Measurements from ENCODE around the gene INHBB. TPM values are rescaled to one million over a fixed set of nuclear protein-coding genes. Genes with fewer than 3 reads are reported as not detected.

The INHBB gene
- 1 to 10 TPM in 9 of 10 donors, under 1 TPM in 1; 0.89 to 9.2 (median 2.5) TPM for total RNA-seq
- 1 to 10 TPM; 3.6 to 5.9 TPM for polyA plus RNA-seq
- long read RNA-seq, donor 1, result 0 reads
- long read RNA-seq, donor 2, result 0 reads
- long read RNA-seq, donor 3, result 0 reads

DNA sequence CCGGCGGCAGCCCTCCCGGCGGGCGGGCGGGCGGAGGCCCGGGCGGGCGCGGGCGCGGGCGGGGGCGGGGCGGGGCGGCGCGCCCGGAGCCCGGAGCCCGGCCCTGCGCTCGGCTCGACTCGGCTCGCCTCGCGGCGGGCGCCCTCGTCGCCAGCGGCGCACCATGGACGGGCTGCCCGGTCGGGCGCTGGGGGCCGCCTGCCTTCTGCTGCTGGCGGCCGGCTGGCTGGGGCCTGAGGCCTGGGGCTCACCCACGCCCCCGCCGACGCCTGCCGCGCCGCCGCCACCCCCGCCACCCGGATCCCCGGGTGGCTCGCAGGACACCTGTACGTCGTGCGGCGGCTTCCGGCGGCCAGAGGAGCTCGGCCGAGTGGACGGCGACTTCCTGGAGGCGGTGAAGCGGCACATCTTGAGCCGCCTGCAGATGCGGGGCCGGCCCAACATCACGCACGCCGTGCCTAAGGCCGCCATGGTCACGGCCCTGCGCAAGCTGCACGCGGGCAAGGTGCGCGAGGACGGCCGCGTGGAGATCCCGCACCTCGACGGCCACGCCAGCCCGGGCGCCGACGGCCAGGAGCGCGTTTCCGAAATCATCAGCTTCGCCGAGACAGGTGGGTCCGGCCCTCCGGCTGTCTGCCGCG lies at the start of gene INHBB:
TSS of gene INHBB (plus strand) at position 111 of the 641 bp plus-strand sequence. CDS start at position 164, 53 bp downstream.
- Histone ChIP-seq H3K27me3 (peaks cover 12 to 88% (median 66%) of the 10 kb centered on the region in 7 donors), H3K4me3 (peak within 1 kb of the TSS; percentile 25 to 63 (median 52)), H3K4me1 (peaks cover 13 to 45% (median 36%) of the 10 kb centered on the region in 9 donors), H3K36me3 (no peaks in the 10 kb centered on the region), H3K9me3 (no peaks in the 10 kb centered on the region), H3K27ac (peak within 1 kb of the TSS in 5 of 10 donors; percentile 13 to 83 (median 56))
- intact Hi-C loops (cut with DNase I), result loop anchor here in 5 of 10 donors (5.0 to 10.0 kb wide), 7 partner anchors 156 to 739 kb away; no protein-coding TSS in a partner anchor
- no peak for ATAC-seq
- 2% methylated on average over 50 to 83 of the region's 99 CpGs for WGBS, 2 donors
- TF ChIP-seq, protein P1, sequence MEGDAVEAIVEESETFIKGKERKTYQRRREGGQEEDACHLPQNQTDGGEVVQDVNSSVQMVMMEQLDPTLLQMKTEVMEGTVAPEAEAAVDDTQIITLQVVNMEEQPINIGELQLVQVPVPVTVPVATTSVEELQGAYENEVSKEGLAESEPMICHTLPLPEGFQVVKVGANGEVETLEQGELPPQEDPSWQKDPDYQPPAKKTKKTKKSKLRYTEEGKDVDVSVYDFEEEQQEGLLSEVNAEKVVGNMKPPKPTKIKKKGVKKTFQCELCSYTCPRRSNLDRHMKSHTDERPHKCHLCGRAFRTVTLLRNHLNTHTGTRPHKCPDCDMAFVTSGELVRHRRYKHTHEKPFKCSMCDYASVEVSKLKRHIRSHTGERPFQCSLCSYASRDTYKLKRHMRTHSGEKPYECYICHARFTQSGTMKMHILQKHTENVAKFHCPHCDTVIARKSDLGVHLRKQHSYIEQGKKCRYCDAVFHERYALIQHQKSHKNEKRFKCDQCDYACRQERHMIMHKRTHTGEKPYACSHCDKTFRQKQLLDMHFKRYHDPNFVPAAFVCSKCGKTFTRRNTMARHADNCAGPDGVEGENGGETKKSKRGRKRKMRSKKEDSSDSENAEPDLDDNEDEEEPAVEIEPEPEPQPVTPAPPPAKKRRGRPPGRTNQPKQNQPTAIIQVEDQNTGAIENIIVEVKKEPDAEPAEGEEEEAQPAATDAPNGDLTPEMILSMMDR (IDR thresholded peaks at IDR 0.05), result no peak
- DNase-seq, result no peak

DNA sequence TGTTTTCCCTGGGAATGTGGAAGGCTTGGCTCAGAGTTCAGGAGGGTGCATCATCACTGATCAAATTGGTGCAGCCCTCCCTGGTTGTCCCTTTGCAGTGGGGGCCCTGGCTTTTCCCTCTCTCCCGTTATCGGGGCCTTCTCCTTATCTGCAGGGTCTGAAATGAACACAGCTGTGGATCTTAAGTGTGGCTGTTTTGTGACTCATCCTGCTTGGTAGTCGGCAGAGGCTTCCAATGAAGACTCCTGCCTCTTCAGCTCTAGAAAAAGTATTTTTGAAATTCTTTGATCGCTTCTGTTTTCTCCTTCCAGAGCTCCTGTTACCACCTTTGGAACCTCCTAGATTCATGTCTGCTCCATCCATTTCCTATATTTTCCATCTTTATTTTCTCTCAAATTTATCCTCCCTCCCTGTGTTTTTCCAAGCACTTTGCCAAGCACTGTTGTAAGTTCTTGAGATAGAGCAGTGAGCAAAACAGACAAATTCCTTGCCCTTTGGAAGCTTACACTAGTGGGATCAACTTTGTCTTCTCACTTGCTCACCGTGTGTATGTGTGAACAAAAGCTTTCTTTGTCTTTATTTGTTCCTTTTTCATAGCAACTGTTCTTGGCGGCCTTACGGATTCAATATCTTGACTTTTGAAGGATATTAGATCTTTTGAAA lies 47.6 kb upstream of the INHBB start:
- Histone ChIP-seq H3K4me3 (no peak overlapping the region), H3K9me3 (no peaks in the 10 kb centered on the region), H3K4me1 (peaks cover 0 to 10% (median 9%) of the 10 kb centered on the region in 9 donors), H3K27me3 (no peaks in the 10 kb centered on the region), H3K27ac (no peak overlapping the region), H3K36me3 (peaks cover 0 to 96% (median 16%) of the 10 kb centered on the region in 9 donors)
- WGBS, 2 donors, result 66 to 70% methylated on average over 7 of the region's 7 CpGs
- DNase-seq, result no peak
- TF ChIP-seq, protein P1 (IDR thresholded peaks at IDR 0.05), result no peak
- ATAC-seq, result peak in 1 of 8 donors; percentile 30
- intact Hi-C loops (cut with DNase I), result no loop called here

DNA sequence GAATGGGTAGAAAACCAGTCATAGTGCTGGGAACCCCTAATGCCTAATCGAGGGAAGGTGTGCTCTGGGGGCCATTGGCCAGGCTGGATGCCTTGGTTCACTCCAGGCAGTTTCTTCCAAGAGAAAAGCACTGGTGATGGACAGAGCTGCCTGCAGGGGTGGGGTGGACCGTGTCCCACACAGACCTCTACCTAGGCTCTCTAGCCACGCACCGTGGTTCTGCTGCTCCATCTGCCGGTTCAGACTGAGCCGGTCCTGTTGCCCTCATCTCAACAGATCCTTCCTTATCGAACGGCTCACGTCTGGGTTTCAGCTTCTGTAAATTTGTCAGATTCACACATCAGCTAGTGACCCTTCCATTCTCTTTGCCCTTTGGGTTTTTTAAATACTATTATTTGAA lies 46.9 kb upstream of the INHBB start:
- intact Hi-C loops (cut with DNase I), result no loop called here
- Histone ChIP-seq H3K27me3 (no peaks in the 10 kb centered on the region), H3K9me3 (no peaks in the 10 kb centered on the region), H3K27ac (no peak overlapping the region), H3K4me1 (peaks cover 0 to 3% (median 2%) of the 10 kb centered on the region in 9 donors), H3K36me3 (peaks cover 0 to 95% (median 16%) of the 10 kb centered on the region in 9 donors), H3K4me3 (no peak overlapping the region)
- no peak for DNase-seq
- TF ChIP-seq, protein P1 (IDR thresholded peaks at IDR 0.05), result no peak
- WGBS, 2 donors, result 97 to 98% methylated on average over 9 of the region's 9 CpGs
- no peak for ATAC-seq

DNA sequence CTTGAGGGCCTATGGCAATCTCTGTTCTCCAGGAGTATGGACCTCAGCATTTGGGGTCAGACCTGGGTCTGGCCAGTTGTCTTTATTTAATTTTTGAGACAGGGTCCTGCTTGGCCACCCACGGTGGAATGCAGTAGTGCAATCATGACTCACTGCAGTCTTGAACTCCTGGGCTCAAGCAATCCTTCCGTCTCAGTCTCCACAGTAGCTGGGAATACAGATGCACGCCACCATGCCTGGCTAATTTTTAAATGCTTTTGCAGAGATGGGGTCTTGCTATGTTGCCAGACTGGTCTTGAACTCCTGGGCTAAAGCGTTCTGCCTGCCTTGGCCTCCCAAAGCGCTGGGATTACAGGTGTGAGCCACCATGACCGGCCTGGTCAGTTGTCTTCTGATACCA lies 46.4 kb upstream of the INHBB start:
- intact Hi-C loops (cut with DNase I), result no loop called here
- H3K4me1 ChIP-seq, result no peaks in the 10 kb centered on the region
- no peak overlapping the region for H3K4me3 ChIP-seq
- ATAC-seq (no peak), DNase-seq (no peak)
- peaks cover 0 to 93% (median 16%) of the 10 kb centered on the region in 9 donors for H3K36me3 ChIP-seq
- no peaks in the 10 kb centered on the region for H3K9me3 ChIP-seq
- no peaks in the 10 kb centered on the region for H3K27me3 ChIP-seq
- 94 to 95% methylated on average over 6 of the region's 6 CpGs for WGBS, 2 donors
- H3K27ac ChIP-seq, result no peak overlapping the region
- TF ChIP-seq, protein P1 (IDR thresholded peaks at IDR 0.05), result no peak

All from heart right ventricle (tissue), 16 donors.